SH-SY5Y (cell line): ENCODE data around the gene DCAF10.

ENCODE experiments used
- GATA2 ChIP-seq: IDR thresholded peaks from 2 replicates; pipeline ENCODE4 v1.6.1; 2011; ENCODE audit warnings: mild to moderate bottlenecking, low read depth, low read length
- GATA3 ChIP-seq: IDR thresholded peaks from 2 replicates; pipeline ENCODE4 v1.6.1; 2011; ENCODE audit warnings: low read depth, mild to moderate bottlenecking, low read length, moderate library complexity

DNA sequence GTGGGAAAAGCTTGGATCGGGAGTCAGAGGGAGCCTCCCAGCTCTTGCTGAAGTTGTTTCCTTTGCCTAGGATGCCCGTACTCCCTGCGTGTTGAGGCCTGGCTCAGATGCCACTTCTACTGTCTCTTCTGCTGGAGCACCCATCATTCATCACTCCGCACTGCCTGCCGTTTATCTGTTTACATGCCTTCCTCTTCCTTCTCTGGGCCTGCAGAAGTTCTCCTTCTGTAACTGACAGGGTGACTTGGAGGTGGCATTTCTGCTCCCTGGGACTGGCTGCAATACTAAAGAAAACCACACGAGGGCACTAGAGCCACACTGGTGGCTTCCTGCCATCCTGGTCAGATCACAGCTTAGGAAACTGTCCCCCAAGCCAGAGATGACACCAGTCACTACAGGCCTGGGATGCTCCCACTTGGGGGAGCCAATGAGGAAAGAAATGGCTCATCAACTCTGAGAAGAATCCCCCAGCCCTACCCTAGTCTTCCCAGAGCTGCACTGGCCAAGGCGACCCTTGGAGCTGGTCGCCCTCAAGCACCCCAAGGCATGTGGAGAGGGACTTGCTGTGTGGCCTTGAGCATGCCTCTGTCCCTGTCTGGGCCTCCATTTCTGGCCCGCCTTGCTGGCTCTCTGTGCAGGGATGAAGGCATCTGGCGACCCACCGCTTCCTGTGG is 113.0 kb downstream of the DCAF10 start:
- TF ChIP-seq GATA3: no peak
- TF ChIP-seq GATA2: no peak
